NCI-H345 treated with DMSO at 0.1 percent for 48 hours (cell line): ENCODE data around the gene STEAP2.

Experiments
- DNase-seq: peaks from one replicate; lab custom pipeline; 2025; ENCODE audit not compliant: unreplicated experiment; lab: John Stamatoyannopoulos, UW

STEAP2 gene

DNA sequence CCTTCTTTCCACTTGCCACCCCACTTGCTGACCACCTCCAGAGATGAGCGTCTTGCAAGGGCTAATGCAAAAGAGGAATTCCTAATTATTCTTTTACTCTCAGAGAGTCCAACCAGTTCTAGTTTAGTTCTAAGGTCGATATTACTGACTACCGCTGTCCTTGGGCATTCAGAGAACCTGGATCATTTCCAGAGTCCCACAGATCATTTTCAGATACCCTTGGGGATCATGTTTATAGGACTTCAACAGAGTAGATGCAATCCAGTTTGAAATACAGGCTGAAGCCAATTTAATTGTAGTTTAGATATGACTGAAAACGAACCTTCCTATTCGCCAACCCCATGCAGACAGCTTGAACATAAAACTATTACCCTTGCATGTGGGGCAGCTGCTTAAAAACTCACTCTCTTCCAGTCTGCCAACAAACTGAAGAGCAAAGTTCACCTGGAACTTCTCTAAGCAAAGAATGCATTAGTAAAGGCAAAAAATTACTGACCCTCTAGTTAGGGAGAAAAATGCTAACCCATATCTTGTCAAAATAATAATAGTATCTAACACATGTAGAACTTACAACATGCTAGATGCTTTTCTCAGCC is 55.8 kb downstream of the STEAP2 start:
- no peak for DNase-seq

DNA sequence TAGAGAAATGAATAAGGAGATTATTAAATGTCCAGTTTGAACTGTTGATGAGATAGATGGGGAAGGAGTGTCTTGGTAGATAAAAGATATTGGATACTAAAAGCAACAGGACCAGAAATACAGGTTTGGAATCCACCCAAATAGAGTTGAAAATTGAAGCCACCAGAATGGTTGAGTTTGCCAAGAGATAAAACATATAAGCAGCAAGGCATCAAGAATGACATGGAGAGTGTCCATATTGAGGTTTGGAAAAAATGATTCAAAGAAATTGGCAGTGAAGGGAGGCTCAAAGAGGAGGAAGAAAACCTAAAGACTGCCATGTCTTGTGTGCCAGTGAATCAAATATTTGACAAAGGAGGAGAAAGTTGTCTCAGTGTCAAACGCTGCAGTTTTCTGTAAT is 57.6 kb downstream of the STEAP2 start:
- no peak for DNase-seq

DNA sequence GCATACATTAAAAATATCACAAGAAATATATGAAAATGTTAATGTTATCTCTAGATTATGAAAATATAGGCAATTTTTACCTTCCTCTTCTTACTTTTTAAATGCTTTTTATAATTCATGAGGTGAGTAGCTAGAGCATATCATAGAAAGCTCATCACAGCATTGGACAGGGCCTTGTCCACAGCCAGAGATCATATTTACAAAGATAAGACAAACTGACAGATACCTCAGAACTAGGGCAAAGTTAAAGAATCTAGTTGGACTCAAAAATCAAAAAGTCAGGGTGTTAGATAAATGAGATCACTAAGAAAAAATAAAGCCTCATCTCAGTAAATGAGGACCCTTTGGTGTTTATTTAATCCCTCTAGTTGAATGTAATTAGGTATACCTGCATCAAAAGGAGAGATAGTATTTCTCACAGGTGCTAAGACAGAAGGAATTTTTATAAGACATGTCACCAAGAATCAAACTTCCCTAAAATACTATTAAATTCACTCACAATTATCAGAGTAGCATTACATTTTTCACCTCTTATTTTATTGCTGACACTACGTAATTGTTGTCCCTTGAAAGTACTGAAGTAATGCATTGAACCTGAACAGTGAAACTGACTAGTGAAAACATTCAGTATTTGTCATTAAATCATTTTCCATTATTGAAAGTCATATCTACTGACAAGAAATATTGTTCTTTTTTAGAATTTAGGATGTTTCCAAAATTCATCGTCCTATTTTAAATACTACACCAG is 59.1 kb downstream of the STEAP2 start:
- DNase-seq: no peak

DNA sequence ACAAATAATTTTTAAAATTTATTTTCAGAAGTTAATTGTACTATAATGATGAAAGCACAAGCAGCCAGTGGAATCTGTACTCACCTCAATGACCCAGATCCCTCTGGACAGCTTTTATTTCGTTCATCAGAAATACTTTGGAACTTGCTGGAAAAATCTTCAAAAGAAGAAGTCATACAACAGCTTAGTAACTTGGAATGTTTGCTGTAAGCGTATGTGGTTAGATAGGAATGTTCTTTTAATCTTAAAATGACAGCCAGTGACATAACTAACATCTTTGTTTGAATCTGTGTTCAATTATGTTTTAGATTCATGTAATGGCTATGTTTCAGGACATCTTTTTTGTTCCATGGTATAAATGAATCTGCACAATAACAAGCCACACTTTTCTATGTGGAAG is 60.2 kb downstream of the STEAP2 start:
- no peak for DNase-seq

DNA sequence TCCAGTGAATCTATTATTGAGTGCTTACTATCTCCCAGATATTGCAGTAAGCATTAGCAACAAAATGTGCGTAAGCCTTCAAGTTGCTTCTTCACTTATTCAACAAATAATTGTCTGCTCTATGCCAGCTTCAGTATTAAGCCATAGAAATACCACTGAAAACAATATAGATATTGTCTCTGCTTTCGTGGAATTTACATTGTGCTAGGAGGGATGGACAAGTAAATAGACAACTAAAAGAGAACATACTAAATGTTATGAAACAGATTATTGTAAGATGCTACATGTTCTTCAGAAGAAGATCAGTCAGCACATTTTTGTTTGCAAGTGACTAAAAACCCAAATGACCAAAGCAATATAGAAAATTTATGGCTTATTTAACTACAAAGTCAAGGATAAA is 60.7 kb downstream of the STEAP2 start:
- no peak for DNase-seq

DNA sequence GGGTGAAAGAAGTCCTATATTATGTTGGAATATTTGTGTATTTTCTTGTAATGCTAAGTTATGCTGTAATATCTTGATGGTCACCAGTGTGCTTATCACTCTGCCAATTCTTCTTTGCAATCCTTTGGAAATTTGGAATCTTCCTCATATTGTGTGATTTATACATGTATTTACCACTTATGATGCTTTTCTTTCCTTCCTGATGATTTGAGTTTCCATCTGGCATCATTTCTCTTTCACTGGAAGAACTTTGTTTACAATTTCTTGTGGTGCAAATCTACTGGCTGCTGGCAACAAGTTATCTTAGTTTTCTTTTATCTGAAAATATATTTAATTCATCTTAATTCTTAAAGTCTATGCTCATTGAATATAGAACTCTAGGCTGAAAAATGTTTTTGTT is 62.6 kb downstream of the STEAP2 start:
- no peak for DNase-seq

DNA sequence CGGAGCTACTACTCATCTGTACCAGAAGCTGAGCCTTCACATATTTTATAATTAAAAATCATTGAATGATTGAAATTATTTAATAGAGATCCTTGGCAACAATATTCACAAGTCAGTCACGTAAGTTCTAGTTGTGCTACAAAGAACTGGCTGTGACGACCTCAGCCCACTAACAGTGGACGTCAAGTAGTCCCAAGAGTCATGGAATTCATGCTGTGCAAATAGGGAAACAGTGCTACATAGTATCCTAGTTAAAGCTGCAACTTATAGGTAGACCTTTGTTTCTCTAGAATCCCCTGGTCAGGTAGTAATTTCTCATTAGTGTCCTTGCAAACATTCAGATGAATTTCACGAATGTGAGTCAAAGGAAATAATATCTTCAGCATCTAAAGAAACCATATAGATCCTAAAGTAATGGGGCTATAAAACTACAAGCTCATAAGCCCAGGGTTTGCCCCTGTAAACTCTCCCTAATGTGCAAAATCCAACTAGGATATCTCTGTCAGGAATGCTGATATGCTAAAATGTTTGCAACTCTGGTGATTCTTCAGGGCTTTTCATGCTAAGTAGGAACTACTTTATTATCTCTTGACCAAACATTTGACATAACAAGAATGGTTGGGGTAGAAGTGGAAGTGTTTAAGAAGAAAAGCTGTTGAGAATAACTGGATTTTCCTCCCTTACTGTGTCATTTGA is 64.6 kb downstream of the STEAP2 start:
- no peak for DNase-seq
